ENCODE data around the gene TMEM44. TPM values are rescaled to one million over a fixed set of nuclear protein-coding genes. Genes with fewer than 3 reads are reported as not detected.

The TMEM44 gene
- total RNA-seq, 1 donor from 2014 or later, result 6.9 TPM

DNA sequence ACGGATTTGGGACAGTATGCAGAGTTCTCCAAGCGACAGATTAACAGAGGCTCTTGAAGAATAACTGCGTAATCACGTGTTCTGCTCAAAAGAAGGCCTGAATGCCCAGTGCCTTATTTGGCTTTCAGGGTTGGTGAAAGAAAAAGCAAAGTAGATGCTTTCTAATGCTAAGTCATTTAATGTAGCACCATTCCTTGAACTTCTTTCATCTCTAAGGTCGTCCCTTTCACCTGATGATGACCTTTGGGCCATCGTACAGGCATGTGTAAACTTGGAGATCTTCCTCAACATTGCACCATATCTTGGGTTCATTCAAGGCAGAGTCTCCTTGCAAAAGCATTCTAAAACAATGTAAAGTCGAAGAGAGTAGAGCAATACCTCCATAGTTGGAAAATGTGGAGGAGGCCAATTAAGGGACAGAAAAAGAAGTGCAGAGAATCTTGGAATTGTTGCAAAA is 48.9 kb downstream of the TMEM44 start:
- intact Hi-C loops (cut with micrococcal nuclease), result loop anchor here (2.0 to 5.0 kb wide), 3 partner anchors 88 to 992 kb away; partner anchors contain the start of genes HES1, LSG1 and OPA1

DNA sequence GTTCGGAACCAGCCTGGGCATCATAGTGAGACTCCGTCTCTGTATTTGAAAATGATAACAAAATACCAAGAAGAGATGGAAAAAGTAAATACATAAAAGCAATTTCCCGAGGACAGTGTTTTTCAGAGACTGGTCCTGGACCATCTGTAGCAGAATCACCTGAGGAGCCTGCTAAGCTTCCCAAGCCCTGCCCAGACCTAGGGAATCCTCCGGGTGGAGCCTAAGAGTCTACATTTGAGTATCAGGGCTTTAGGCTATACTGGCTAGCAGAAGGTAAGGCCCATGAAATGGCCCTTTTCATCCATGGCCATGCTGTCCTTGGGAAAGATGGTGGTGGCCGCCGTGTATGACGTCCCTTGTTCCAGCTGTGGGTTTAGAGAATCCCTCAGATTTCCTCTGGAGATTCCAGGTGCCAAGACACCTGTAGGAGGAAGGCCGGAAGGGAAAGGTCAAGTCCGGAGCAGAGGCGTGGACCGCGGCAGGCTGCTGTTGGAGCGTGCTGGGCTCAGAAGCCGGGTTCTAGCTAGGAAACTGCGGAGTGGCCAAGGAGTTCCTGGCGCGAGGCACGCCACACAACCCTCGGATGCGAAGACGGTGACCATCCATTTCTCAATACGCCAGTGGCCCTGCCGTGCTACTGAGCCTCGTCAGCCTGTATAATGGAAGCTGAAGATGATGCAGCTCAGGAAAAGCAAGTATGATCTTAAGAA is 50.9 kb downstream of the TMEM44 start:
- intact Hi-C loops (cut with micrococcal nuclease), result loop anchor here (5.0 kb wide), 2 partner anchors 90 to 445 kb away; partner anchors contain the start of genes HES1 and LSG1

DNA sequence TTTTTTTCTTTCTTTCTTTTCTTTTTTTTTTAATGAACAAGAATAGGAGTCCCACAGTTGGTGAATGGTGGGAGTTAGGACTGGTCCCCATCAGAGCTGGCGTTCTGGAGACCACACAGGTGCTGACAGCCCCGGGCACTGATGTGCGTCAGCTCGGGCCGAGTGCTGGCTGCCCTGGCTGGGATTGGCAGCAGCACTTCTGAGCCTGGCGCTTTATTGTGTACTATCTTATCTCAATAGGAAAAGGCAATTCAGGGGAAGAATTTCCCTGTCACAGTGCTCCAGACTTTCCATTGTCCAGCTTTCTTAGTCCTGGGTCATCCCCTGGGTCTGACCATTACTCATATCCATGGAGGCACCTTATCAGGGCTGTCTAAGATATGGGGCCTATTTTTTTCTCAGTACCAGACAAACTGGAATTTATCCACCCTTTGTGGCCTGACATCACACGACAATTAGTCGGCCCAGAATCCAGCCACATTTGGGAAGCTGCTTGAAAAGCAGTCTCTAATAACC is 54.1 kb downstream of the TMEM44 start:
- intact Hi-C loops (cut with micrococcal nuclease), result no loop called here

DNA sequence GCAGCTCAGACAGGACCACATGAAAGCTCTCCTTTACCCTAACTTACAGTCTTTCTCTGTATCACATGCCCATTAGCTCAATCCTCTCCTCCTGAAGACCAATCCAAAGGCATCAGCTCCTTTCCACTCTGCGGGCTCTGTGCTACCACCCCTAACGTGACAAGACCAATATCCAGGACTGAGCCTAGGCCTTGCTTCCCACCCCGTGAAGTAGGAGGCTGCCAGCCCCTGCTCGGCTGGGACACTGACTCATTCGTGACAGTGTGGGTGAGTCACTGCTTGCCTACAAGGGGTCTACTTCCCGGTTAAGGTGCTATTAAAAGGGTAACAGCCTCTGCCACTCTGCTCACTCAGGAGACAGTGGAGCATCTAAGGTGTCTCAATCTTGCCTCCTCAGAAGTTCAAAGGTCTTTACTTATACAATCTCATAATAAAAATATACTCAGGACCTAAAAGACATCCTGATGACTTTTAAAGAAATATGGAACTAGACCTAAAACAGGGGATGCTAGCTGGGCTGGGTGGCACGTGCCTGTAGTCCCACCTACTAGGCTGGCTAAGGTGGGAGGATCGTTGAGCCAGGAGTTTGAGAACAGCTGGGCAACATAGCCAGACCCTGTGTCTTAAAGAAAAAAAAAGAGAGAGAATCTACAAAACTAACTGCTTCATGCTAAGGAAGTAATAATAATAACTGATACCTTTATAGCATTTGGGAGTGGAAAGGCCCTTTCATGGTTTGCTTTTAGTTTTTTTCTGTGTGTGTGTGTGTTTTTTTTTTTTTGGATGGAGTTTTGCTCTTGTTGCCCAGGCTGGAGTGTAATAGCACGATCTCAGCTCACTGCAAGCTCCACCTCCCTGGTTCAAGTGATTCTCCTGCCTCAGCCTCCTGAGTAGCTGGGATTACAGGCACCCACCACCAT is 55.0 kb downstream of the TMEM44 start:
- intact Hi-C loops (cut with micrococcal nuclease), result no loop called here

DNA sequence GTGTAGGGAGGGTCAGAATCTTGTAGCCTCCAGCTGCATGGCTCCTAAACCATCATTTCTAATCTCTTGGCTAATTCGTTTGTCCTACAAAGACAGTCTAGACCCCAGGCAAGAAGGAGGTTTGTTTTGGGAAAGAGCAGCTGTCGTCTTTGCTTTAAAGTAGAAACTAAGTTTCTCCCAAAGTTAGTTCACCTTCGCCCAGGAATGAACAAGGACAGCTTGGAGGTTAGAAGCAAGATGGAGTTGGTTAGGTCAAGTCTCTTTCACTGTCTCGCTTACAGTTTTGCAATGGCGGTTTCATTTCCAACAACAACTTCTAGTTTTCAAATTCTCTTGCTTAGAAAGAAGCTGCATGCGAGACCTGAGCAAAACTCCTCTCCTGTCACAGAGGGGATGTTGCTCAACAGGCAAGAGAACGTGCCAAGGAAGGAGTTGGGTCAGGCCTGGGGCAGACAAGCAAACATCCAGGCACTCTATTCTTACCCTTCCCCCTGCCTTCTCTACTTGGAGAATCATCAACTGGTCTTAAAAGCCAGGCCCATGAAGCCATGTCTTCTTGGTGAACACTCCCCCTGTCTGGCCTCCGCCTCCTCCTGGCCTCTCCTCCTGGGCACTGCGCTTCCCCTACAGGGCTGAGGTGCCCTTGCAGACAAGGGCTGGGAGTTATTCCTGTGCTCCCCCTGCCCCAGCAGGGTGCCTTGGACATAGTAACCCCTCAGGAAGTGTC is 57.6 kb downstream of the TMEM44 start:
- intact Hi-C loops (cut with micrococcal nuclease), result no loop called here

DNA sequence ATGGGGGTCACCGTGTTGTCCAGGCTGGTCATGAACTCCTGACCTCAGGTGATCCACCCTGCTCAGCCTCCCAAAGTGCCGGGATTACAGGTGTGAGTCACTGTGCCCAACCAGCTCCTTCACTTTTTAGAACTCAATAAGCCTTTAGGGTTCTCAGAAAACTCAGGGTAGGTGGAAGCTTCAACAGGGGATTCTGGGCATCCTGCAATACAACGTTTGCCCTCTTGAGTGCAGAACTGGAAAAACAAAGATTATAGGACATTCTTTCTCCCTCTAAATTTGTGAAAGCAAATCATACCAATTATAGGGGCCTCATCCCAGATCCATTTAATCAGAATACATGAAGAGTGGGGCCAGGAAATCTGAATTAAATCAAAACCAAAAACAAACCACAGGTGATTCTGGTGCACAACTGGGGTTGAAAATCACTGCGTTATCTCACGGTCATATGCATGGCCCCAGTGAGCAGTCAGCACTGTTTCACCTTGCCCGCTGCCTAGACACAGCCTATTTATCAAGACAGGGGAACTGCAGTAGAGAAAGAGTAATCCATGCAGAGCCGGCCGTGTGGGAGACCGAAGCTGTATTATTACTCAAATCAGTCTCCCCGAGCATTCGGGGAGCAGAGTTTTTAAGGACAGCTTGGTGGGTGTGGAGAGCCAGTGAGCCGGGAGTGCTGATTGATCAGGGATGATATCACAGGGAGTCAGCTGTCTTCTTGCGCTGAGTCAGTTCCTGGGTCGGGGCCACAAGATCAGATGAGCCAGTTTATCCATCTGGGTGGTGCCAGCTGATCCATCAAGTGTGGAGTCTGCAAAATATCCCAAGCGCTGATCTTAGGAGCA is 58.4 kb downstream of the TMEM44 start:
- intact Hi-C loops (cut with micrococcal nuclease), result no loop called here

DNA sequence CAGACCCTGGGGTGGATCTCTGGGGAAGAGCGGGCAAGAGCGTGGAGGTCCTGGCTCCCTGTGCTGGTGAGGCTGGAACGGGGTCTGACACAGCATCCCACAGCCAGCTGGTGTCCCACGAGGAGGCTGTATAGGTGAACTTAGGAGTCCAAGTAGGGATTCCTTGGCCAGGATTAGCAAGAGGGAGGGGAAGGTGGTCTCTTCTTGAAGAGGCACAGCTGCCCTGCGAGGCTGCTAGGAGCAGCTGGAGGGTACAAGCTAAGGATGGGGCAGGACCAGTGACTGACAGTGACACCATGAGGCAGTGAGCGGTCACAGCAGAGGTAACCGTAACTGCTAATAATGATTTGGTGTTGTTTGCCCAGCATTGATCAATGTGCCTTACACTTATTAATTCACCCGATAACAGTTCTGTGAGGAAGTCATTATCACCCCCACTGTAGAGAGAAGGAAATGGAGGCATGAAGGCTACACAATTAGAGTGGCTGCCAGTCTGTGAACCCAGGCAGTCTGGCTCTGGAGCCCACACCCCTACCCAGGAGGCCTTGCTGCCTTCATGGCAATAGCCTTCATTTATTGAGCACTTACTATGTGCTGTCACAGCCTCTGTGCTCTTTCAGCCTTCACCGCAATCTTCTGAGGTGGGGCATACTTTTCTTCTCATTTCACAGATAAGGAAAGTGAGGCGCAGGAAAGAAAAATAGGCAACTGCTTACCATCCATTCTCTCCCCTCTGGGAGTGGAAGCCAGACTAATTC is 59.4 kb downstream of the TMEM44 start:
- intact Hi-C loops (cut with micrococcal nuclease), result loop anchor here (1.0 to 2.0 kb wide), 2 partner anchors 102 to 241 kb away; no protein-coding TSS in a partner anchor

DNA sequence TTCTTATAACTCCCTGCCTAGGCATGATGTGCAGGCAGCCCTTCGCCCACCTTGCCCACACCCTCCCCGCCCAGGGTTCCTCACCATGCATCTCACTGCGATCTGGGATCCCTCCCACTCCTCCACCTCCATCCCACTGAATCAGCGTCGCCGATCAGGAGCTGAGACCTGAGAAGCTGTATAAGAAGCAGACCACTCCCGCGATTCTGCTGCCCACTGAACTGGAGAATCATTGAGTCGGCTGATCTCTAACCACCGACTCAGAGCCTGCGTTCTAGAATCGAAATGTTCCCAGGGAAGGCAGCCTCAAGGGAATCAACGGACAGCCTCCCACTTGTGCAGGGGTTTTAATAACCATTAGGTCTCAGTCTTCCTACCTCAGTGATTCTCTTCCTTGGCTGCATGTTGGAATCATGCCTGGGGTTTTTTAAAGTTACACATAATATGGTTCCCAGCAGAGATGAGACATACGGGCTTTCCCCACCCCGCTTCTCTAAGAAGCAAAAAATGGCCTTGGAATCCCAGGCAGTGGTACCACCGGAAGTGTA is 60.2 kb downstream of the TMEM44 start:
- intact Hi-C loops (cut with micrococcal nuclease), result loop anchor here (1.0 to 2.0 kb wide), 2 partner anchors 101 to 240 kb away; no protein-coding TSS in a partner anchor

DNA sequence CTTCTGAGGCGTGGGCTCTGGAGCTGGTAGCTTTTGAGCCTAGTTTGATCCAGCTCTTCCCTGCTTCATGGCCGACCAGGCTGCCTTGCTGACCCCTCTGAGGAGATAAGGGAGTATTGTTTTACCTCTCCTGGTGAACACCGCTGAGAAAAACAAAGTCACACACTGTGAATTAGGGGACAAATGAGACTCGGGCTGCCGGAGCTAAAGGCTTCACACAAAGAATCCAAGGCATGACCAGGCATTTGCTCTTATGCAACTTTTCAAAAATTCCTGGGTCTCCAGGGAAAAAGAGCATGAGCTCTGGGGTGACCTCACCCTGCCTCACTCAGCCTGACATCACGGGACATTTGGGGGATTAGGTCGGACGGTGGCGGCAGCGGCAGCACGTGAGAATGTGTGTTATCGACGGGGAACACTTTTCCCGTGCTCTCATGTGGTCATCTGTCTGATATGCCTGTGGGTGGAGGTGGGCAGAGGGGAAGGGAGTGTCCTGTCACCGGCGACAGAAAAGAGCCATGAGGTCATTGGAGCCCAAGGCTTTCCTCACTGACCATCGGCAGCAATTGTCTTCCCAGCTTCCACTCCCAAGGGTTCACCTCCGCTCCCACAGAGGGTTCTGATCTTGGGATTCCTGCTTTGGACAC is 61.0 kb downstream of the TMEM44 start:
- intact Hi-C loops (cut with micrococcal nuclease), result loop anchor here (2.0 kb wide), 1 partner anchor 239 kb away; no protein-coding TSS in a partner anchor

DNA sequence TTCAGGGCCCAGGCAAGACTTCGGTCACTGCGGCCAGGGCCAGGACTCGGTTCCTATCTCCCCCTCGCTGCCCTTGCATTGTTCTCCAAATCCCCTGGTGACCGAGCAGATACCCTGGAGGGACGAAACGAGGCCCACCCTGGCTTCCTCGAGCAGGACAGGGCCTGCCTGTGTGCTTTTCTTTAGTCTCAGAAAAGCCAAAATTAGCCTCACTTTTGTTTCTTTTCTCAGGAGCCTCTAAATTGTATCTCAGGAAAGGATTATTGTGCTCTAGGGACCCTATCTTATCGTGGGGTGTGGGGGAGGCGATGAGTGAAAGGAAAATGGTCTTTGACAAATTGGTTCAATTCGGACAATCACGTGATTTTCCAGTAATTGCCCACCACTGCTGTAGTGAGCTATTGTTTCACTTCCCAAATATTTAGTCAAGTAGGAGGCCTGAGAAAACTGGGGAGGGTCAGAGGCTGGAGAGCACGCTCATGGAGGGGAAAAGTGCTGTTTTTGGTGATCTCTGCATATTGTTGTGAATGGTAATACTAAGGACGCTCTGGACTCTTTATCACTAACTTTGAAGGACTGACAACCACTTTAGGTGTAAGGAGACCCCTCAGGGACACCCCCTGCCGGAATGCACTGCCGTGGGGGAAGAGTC is 61.6 kb downstream of the TMEM44 start:
- intact Hi-C loops (cut with micrococcal nuclease), result loop anchor here (2.0 kb wide), 1 partner anchor 239 kb away; no protein-coding TSS in a partner anchor

DNA sequence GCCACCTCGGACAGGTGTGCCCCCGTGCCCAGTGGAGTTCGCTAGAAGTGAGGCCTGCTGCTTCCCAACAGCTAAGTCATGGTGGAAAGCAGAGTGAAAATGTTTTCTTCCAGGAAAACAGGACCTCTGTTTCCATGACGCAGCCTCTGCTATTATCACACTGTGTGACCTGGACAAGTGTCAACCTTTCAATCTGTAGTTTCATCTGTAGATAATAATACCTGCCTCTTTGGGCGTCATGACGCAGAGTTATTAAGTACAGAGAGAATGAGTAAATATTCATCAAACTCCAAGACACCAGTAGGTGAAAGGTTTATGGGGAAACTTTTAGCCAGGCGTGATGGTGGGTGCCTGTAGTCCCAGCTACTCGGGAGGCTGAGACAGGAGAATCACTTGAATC is 62.3 kb downstream of the TMEM44 start:
- intact Hi-C loops (cut with micrococcal nuclease), result no loop called here

DNA sequence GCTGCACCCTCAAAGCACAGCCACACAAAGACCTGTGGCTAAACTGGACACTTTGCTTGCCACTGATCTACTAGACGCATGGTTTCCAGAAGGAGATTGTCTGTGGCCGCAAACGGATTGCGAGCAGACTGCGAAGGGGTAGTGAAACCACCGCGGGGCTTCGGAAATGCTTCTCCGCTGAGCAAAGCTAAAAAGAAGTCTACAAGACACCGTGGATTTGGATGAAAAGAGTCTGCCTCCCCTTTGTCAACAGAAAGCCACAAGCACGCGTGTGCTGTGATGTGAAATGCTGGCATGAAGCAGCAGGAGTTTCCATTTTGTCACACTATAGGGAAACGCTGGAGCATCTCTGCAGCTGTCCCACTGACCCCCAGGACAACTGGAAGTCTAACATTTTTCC is 63.0 kb downstream of the TMEM44 start:
- intact Hi-C loops (cut with micrococcal nuclease), result no loop called here

DNA sequence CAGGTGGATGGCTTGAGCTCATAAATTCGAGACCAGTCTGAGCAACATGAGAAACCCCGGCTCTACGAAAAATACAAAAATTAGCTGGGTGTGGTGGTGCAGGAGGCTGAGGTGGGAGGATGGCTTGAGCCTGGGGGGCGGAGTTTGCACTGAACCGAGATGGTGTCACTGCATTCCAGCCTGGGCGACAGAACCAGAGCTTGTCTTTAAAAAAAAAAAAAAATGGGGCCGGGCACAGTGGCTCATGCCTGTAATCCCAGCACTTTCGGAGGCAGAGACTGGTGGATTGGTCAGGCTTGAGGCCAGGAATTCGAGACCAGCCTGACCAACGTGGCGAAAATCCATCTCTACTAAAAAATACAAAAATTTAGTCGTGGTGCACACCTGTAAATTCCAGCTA is 64.0 kb downstream of the TMEM44 start:
- intact Hi-C loops (cut with micrococcal nuclease), result no loop called here

DNA sequence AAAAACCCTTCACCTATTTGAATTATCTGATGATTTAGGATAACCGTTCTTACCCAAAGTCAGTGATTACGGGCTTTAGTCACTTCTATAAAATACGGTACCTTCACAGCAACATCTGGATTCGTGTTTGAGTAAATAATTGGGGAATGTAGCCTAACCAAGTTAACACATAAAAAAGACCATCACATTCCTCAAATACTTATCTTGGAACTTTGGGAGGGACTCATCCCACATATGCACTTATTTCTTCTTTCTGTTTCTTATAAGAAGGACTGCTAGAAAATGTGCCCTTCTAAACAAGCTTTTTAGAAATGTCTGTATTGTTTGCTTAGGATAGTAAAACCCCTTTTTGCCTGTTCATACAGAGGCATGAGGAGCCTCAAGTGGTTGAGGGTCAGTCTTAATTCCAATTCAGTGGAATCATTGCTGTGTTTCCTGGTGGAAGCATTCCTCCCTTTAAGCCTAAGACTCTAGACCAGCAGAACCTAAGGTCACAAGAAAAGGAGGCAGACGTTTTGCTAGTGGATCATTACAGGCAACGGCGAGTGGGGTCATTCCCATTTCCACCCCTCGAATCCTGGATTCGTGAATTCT is 67.5 kb downstream of the TMEM44 start:
- intact Hi-C loops (cut with micrococcal nuclease), result no loop called here

DNA sequence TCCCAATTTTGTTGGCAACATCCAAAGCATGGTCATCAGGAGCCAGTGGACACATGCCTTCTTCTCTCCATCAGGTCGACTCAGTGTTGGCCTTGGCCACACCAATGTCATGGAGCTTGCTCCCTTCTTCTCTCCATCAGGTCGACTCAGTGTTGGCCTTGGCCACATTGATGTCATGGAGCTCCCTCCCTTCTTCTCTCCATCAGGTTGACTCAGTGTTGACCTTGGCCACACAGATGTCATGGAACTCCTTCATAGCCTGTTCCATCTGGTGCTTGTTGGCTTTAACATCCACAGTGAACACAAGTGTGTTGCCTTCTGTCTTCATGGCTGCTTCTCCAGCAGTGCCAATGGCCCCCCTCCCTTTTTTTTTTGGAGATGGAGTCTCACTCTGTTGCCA is 70.2 kb downstream of the TMEM44 start:
- intact Hi-C loops (cut with micrococcal nuclease), result no loop called here

DNA sequence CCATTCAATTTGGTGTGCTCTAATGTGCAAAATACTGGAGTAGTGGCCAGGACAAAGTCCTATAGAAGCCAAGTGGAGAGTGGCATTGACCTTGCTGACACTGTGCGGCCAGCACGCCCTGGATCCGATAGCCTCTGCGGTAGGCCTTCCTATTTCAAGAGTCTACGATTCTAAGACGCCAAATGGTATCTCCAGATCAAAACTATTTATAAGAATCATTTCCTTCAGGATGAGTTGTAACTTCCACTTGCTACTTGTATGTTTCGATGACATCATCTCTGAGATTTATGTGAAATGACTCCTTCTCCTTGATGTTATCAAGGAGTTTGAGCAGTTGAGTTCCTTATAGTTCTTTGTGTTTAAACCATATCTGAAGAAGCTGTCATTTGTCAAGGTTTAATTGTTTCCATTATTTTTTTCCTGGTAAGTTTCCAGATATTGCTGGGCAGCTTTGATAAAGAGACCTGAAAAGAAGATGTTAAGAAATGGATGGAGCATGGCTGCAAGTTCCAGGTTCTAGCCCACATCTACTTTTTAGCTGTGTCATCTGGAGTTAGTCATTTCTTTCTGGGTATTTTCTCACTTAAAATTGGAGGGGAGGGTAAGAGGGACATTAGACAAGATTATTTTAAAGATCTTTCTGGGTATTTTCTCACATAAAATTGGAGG is 71.8 kb downstream of the TMEM44 start:
- intact Hi-C loops (cut with micrococcal nuclease), result no loop called here

DNA sequence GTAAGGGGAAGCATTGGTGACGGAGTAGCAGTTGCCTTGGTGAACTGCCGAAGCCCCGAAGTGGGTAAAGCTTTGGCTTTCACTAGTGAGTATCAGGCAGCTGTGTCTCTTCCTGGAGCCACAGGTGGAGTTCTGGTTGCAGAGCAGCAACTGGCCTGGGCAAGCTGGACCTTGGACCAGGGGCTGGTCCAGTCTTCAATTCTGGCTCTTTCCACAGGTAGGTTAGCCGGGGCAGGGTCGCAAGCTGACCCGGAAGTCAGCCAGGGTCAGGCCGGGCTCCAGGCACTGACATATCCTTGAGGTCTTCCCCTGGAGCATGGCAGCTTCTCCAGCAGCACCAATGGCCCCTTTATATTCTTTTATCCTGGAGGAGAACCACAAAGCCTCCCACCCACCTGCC is 73.2 kb downstream of the TMEM44 start:
- intact Hi-C loops (cut with micrococcal nuclease), result no loop called here
